ENCODE results near the gene PDE6H.

GRCh38 chr12:14991069-14991468, 18.2 kb downstream of the PDE6H start:
- TF ChIP-seq CTCF (IDR thresholded peaks at IDR 0.05), result no peak
- TF ChIP-seq POLR2AphosphoS5 (IDR thresholded peaks at IDR 0.05; ENCODE audit: low read depth, low read length), result no peak
- no peak for TF ChIP-seq SIN3A (IDR thresholded peaks at IDR 0.05; ENCODE audit: borderline replicate concordance, insufficient read depth, low read depth, low read length)
- TF ChIP-seq, protein P1, sequence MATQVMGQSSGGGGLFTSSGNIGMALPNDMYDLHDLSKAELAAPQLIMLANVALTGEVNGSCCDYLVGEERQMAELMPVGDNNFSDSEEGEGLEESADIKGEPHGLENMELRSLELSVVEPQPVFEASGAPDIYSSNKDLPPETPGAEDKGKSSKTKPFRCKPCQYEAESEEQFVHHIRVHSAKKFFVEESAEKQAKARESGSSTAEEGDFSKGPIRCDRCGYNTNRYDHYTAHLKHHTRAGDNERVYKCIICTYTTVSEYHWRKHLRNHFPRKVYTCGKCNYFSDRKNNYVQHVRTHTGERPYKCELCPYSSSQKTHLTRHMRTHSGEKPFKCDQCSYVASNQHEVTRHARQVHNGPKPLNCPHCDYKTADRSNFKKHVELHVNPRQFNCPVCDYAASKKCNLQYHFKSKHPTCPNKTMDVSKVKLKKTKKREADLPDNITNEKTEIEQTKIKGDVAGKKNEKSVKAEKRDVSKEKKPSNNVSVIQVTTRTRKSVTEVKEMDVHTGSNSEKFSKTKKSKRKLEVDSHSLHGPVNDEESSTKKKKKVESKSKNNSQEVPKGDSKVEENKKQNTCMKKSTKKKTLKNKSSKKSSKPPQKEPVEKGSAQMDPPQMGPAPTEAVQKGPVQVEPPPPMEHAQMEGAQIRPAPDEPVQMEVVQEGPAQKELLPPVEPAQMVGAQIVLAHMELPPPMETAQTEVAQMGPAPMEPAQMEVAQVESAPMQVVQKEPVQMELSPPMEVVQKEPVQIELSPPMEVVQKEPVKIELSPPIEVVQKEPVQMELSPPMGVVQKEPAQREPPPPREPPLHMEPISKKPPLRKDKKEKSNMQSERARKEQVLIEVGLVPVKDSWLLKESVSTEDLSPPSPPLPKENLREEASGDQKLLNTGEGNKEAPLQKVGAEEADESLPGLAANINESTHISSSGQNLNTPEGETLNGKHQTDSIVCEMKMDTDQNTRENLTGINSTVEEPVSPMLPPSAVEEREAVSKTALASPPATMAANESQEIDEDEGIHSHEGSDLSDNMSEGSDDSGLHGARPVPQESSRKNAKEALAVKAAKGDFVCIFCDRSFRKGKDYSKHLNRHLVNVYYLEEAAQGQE (IDR thresholded peaks at IDR 0.05; ENCODE audit: insufficient read depth in 1 of 2, low read depth in 2 of 2, low read length in 1 of 2), result no peak
